Measurements from ENCODE around the gene AP3M1.

AP3M1 gene

GRCh38 chr10:74123081-74123480 is 27.5 kb downstream of the AP3M1 start:
- no peak for TF ChIP-seq CEBPB (IDR thresholded peaks at IDR 0.05)
- TF ChIP-seq TEAD4 (IDR thresholded peaks at IDR 0.05) = no peak
- no peak for TF ChIP-seq TAF1 (IDR thresholded peaks at IDR 0.05; ENCODE audit: low read depth)
- no peak for TF ChIP-seq NFIC (IDR thresholded peaks at IDR 0.05)
- TF ChIP-seq EGR1 (IDR thresholded peaks at IDR 0.05) = no peak
- no peak for TF ChIP-seq RAD21 (IDR thresholded peaks at IDR 0.05; ENCODE audit: low read depth)
- TF ChIP-seq MAX (IDR thresholded peaks at IDR 0.05) = no peak
- TF ChIP-seq ZBTB7A (IDR thresholded peaks at IDR 0.05; ENCODE audit: low read depth) = no peak

GRCh38 chr10:74122060-74122459 is 28.6 kb downstream of the AP3M1 start:
- TF ChIP-seq YY1 (IDR thresholded peaks at IDR 0.05; ENCODE audit: low read depth) = no peak
- no peak for TF ChIP-seq REST (IDR thresholded peaks at IDR 0.05; ENCODE audit: low read depth)
- TF ChIP-seq TAF1 (IDR thresholded peaks at IDR 0.05; ENCODE audit: low read depth) = no peak
- no peak for TF ChIP-seq ZBTB7A (IDR thresholded peaks at IDR 0.05; ENCODE audit: low read depth)
- no peak for TF ChIP-seq TCF12 (IDR thresholded peaks at IDR 0.05; ENCODE audit: low read depth)
- no peak for TF ChIP-seq MAX (IDR thresholded peaks at IDR 0.05)

- TF ChIP-seq YY1 (IDR thresholded peaks at IDR 0.05; ENCODE audit: low read depth) (no peak), EP300 (IDR thresholded peaks at IDR 0.05; ENCODE audit: borderline replicate concordance) (no peak), TAF1 (IDR thresholded peaks at IDR 0.05; ENCODE audit: low read depth) (no peak), MAX (IDR thresholded peaks at IDR 0.05) (no peak), TEAD4 (IDR thresholded peaks at IDR 0.05) (no peak), TCF12 (IDR thresholded peaks at IDR 0.05; ENCODE audit: low read depth) (no peak)
Measured at GRCh38 chr10:74121368-74121767, 29.3 kb downstream of the AP3M1 start.

- TF ChIP-seq RAD21 (IDR thresholded peaks at IDR 0.05; ENCODE audit: low read depth) = no peak
- TF ChIP-seq EP300 (IDR thresholded peaks at IDR 0.05; ENCODE audit: borderline replicate concordance) = no peak
- no peak for TF ChIP-seq FOXM1 (IDR thresholded peaks at IDR 0.05; ENCODE audit: borderline replicate concordance, low read depth)
- TF ChIP-seq TCF12 (IDR thresholded peaks at IDR 0.05; ENCODE audit: low read depth) = no peak
- TF ChIP-seq USF1 (IDR thresholded peaks at IDR 0.05) = no peak
- TF ChIP-seq ZBTB7A (IDR thresholded peaks at IDR 0.05; ENCODE audit: low read depth) = no peak
- TF ChIP-seq TAF1 (IDR thresholded peaks at IDR 0.05; ENCODE audit: low read depth) = no peak
- no peak for TF ChIP-seq NFIC (IDR thresholded peaks at IDR 0.05)
- no peak for TF ChIP-seq TEAD4 (IDR thresholded peaks at IDR 0.05)
Measured at GRCh38 chr10:74120911-74121310, 29.7 kb downstream of the AP3M1 start.

- TF ChIP-seq NFIC (IDR thresholded peaks at IDR 0.05) (no peak), FOXM1 (IDR thresholded peaks at IDR 0.05; ENCODE audit: borderline replicate concordance, low read depth) (no peak), CEBPB (IDR thresholded peaks at IDR 0.05) (no peak), REST (IDR thresholded peaks at IDR 0.05; ENCODE audit: low read depth) (no peak), TEAD4 (IDR thresholded peaks at IDR 0.05) (no peak), MAX (IDR thresholded peaks at IDR 0.05) (no peak), EGR1 (IDR thresholded peaks at IDR 0.05) (no peak), TAF1 (IDR thresholded peaks at IDR 0.05; ENCODE audit: low read depth) (no peak), USF1 (IDR thresholded peaks at IDR 0.05) (no peak), ZBTB7A (IDR thresholded peaks at IDR 0.05; ENCODE audit: low read depth) (no peak), CREB1 (IDR thresholded peaks at IDR 0.05; ENCODE audit: low read depth) (no peak), TCF12 (IDR thresholded peaks at IDR 0.05; ENCODE audit: low read depth) (no peak), EP300 (IDR thresholded peaks at IDR 0.05; ENCODE audit: borderline replicate concordance) (no peak; the same call in 1 of the 2 replicates), RAD21 (IDR thresholded peaks at IDR 0.05; ENCODE audit: low read depth) (no peak), YY1 (IDR thresholded peaks at IDR 0.05; ENCODE audit: low read depth) (no peak)
Measured at GRCh38 chr10:74118804-74119203, 31.8 kb downstream of the AP3M1 start.

- no peak for TF ChIP-seq EP300 (IDR thresholded peaks at IDR 0.05; ENCODE audit: borderline replicate concordance)
- TF ChIP-seq TEAD4 (IDR thresholded peaks at IDR 0.05) = no peak
- no peak for TF ChIP-seq EGR1 (IDR thresholded peaks at IDR 0.05)
- no peak for TF ChIP-seq MAX (IDR thresholded peaks at IDR 0.05)
- TF ChIP-seq REST (IDR thresholded peaks at IDR 0.05; ENCODE audit: low read depth) = no peak
- no peak for TF ChIP-seq YY1 (IDR thresholded peaks at IDR 0.05; ENCODE audit: low read depth)
- no peak for TF ChIP-seq TAF1 (IDR thresholded peaks at IDR 0.05; ENCODE audit: low read depth)
- no peak for TF ChIP-seq FOXM1 (IDR thresholded peaks at IDR 0.05; ENCODE audit: borderline replicate concordance, low read depth)
- no peak for TF ChIP-seq USF1 (IDR thresholded peaks at IDR 0.05)
- TF ChIP-seq TCF12 (IDR thresholded peaks at IDR 0.05; ENCODE audit: low read depth) = no peak
- TF ChIP-seq ZBTB7A (IDR thresholded peaks at IDR 0.05; ENCODE audit: low read depth) = no peak
- no peak for TF ChIP-seq CREB1 (IDR thresholded peaks at IDR 0.05; ENCODE audit: low read depth)
- TF ChIP-seq RAD21 (IDR thresholded peaks at IDR 0.05; ENCODE audit: low read depth) = no peak
- no peak for TF ChIP-seq CEBPB (IDR thresholded peaks at IDR 0.05)
- no peak for TF ChIP-seq NFIC (IDR thresholded peaks at IDR 0.05)
Measured at GRCh38 chr10:74117738-74118137, 32.9 kb downstream of the AP3M1 start.
